HG03045 (cell line): ENCODE results near the gene PCK1.
"Not testable (repeated sequence)": the region's sequence is repeated elsewhere in the genome, so short reads cannot be mapped to it uniquely, and the experiment has no call there.

Experiments
- ATAC-seq: cut with Tn5 transposase; IDR thresholded peaks from one replicate; pipeline ENCODE4 v1.9.1; 2021; ENCODE audit warnings: mild to moderate bottlenecking, moderate library complexity; ENCODE audit not compliant: unreplicated experiment

Gene PCK1

GRCh38 chr20:57560554-57561355 lies at the start of gene PCK1:
Gene PCK1 (plus strand): TSS chr20:57561110. CDS start chr20:57561412, 302 bp downstream.
- ATAC-seq, result no peak

- ATAC-seq, result not testable (repeated sequence)
These were observed 49.2 kb upstream of the PCK1 start for GRCh38 chr20:57511709-57512108.

DNA sequence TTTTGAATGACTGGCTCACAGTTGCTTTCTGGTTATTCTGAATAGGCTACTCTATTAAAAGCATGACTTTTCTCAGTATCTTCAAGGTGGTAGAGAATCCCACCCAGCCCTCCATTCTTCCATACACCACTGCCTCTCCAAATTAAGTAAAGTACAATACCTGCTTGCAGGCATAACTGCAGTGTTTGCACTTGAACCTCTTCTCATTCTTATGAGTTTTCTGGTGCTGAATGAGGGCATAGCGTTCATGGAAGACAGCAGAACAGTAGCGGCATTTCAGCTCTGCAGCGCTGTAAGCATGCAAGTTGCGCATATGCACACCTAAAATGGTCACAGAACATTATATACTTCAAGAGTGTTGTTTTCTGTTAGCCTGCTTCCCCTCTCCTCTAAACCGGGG lies 48.5 kb upstream of the PCK1 start:
- no peak for ATAC-seq

DNA sequence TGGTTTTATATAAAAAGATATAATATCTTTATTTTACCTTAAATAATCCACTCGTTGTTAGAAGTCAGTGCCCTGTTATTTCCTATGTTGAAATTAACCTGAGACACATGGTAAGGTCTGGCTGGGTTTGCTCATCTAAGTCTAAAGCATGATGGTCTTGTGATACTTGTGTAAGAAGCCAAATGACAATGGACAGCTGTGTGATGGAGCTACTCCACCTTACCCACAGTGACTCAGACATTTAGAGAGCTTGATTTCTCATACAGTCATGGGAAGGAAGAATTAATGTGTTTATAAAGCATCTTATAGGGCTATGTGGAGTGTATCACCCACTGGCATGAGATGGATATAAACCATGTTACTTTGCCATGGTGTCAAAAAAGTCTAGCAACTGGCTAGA lies 47.7 kb upstream of the PCK1 start:
- ATAC-seq, result no peak

- ATAC-seq, result no peak
These were observed 46.6 kb upstream of the PCK1 start for GRCh38 chr20:57514273-57514751.

DNA sequence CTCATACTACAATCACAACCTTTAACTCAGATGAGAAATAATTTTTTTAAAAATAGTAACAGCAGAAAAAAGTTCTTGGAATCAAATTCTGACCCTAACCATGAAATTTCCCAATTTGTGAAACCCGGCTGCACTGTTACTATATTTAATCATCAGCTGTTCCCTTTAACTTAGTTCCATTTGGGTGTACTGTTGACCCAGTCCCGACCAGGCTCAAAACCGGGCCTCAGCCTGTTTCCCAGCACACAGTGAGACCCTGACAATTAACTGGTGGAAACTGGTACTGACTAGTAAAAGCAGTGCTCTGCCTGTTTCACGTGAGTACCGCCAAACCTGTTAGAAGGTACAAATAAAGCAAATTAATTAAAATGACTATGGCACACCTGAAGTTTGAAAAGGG lies 43.0 kb upstream of the PCK1 start:
- no peak for ATAC-seq

- ATAC-seq, result no peak
These were observed 38.4 kb upstream of the PCK1 start for GRCh38 chr20:57522380-57523140.

DNA sequence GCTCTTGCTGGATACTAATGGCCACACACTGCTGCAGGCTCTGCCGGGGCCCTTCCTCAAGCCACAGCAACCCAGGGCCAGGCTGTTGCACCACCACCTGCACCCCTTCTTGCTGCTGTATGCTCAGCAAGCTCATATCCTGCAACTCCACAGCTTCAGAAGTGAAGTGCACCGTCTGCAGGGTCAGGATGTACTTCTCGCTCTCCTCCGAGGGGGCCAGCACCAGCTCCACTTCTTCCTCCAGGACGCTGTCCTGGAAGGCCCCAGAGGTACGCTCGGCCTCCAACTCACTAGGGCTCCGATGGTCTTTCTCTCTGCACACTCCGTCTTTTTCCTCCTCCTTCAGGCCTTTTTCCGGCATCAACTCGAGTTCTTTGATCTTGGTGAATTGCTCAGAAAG lies 37.1 kb upstream of the PCK1 start:
- ATAC-seq, result no peak

GRCh38 chr20:57524511-57525176 lies 36.3 kb upstream of the PCK1 start, which contains the start of gene CTCFL:
Gene CTCFL (minus strand): TSS chr20:57525140. CDS start chr20:57524205, 935 bp downstream.
- ATAC-seq, result no peak

- no peak for ATAC-seq
These were observed 35.4 kb upstream of the PCK1 start for GRCh38 chr20:57525328-57526086.

DNA sequence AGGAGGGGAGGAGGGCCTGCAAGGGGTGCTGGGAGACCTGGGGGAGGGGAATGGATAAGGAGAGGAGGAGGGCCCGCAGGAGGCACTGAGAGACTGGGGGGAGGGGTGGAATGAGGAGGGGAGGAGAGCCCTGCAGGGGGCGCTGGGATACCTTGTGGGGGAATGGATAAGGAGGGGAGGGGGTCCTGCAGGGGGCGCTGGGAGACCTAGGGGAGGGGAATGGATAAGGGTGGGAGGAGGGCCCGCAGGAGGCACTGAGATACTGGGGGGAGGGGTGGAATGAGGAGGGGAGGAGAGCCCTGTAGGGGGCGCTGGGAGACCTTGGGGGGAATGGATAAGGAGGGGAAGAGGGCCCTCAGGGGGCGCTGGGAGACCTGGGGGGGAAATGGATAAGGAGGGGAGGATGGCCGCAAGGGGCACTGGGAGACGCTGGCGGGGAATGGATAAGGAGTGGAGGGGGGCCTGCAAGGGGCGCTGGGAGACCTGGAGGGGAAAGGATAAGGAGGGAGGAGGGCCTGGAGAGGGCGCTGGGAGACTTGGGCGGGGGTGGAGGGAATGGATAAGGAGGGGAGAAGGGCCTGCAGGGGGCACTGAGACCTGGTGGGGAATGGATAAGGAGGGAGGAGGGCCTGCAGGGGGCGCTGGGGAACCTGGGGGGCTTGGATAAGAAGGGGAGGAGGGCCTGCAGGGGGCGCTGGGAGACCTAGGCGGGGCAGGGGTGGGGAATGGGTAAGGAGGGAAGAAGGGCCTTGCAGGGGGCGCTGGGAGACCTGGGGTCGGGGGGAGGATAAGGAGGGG lies 34.6 kb upstream of the PCK1 start:
- no peak for ATAC-seq

DNA sequence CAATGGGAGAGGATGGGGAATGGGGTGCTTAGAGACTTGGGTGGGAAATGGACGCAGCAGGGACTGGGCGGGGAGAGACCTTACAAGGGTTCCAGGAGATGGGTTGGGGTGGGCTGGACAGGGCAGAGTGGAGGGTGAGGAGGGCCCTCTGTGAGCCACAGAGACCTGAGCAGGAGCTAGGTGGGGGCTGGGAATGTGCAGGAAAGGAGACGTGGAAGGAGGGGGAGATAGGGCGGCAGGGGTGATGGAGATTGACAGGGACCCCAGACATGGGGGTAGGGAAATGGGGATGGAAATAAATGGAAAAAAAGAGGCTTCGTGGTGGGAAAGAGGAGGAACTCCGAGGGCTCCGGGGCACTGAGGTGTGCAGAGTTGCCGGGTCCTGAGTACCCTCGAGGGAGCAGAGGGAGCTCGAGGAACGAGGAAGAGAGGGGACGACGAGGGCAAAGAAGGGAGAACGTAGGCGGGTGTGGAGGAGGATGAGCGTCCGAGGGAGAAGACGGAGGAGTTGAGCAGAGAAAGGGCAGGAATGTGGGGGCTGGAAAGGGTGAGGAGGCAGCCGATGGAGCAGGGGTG lies 33.9 kb upstream of the PCK1 start:
- ATAC-seq, result no peak

GRCh38 chr20:57527728-57528127 lies 33.2 kb upstream of the PCK1 start:
- ATAC-seq, result no peak

DNA sequence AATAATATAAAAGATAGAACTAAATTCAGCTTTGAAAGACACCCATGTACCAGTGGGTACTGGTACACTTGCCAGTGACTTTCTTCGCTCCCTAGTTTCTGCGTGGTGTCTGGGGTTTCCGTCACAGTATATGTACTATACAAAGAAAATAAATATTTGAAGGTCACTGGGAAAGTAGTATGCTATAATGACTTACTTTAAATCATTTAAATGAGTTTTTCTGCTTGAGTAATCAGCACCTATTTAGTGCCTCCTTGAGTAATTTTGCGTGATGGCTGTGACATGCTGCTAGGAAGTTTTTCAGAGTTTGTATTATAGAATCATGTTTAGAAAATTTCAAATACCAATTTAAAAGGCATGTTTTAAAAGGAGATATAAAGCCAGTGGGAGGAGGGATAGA lies 32.8 kb upstream of the PCK1 start:
- no peak for ATAC-seq

GRCh38 chr20:57529160-57529585 lies 31.7 kb upstream of the PCK1 start:
- ATAC-seq, result no peak

- no peak for ATAC-seq
These were observed 31.1 kb upstream of the PCK1 start for GRCh38 chr20:57529810-57530209.

GRCh38 chr20:57530327-57530981 lies 30.5 kb upstream of the PCK1 start:
- ATAC-seq, result no peak

DNA sequence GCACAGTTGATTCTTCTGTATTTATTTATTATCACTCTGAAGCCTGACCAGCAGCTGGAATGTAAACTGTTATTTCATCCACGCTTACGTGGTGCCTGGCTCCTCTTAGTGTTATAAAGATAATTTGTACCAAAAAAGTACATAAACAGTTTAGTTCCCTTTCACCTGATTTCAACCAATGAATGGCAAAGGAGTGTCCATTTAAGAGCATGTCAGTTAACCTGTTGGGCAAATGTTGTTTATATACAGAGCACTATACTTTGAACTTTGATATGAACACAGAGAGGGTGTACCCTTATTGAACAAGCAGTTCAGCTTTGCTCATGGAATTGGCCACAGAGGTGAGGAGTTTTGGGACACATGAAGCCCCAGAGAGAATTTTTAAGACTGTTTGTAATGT lies 28.8 kb upstream of the PCK1 start:
- ATAC-seq, result no peak

GRCh38 chr20:57535297-57535696 lies 25.6 kb upstream of the PCK1 start:
- ATAC-seq, result no peak
